Adrenal gland (tissue), 5 donors: ENCODE measurements around the gene NINJ1.

Source experiments
- POLR2A ChIP-seq, 2 donors: fragments of 450-650 bp; IDR thresholded peaks; one replicate each; pipeline ENCODE4 v1.6.1; 2017; ENCODE audit warnings: antibody characterized with exemption in 2 of 2, mild to moderate bottlenecking in 2 of 2, moderate library complexity in 1 of 2
- TF ChIP-seq, protein P1 (sequence below), 6 experiments: fragments of 450-650 bp in 4 of 6; fragments of 200-600 bp in 2 of 6; sonication (generic) in 1 of 6; IDR thresholded peaks; 1 replicate in 5 of 6; 2 replicates in 1 of 6; pipeline versions ENCODE4 v1.5.1 to v1.8.0; 2016 to 2021; ENCODE audit warnings: antibody characterized with exemption in 6 of 6, mild to moderate bottlenecking in 2 of 6, moderate library complexity in 1 of 6
- donor health status: DM: no; HTN: no; CAD: no.

DNA sequence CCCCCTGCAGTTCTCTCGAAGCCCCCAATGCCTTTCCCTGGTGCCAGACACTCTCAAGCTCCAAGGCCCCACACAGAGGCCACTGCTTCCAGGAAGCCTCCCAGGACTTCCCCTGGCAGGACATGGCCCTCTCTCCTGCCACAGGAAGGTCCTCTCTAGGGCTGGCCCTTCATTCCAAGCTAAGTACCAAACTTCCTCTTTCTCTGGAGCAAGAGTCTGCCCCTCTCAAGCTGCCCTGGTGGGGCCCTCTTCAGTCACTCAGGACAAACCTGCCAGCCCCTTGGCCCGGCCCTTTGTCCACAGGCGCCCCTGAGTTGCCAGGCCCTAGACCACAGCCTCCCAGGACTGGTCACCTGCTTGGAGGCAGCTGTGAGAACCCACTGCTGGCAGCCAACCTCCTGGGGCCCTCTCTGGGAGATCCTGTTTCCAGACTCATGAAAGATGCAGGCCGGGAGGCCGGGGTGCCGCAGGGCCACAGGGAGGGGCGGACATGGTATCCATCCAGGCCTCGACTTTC, 6.6 kb downstream of the NINJ1 start:
- TF ChIP-seq, protein P1, sequence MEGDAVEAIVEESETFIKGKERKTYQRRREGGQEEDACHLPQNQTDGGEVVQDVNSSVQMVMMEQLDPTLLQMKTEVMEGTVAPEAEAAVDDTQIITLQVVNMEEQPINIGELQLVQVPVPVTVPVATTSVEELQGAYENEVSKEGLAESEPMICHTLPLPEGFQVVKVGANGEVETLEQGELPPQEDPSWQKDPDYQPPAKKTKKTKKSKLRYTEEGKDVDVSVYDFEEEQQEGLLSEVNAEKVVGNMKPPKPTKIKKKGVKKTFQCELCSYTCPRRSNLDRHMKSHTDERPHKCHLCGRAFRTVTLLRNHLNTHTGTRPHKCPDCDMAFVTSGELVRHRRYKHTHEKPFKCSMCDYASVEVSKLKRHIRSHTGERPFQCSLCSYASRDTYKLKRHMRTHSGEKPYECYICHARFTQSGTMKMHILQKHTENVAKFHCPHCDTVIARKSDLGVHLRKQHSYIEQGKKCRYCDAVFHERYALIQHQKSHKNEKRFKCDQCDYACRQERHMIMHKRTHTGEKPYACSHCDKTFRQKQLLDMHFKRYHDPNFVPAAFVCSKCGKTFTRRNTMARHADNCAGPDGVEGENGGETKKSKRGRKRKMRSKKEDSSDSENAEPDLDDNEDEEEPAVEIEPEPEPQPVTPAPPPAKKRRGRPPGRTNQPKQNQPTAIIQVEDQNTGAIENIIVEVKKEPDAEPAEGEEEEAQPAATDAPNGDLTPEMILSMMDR (IDR thresholded peaks at IDR 0.05) = no peak
- TF ChIP-seq POLR2A (IDR thresholded peaks at IDR 0.05) = no peak
